HCT116 (cell line): ENCODE results near the gene GNG12. TPM values are rescaled to one million over a fixed set of nuclear protein-coding genes. Genes with fewer than 3 reads are reported as not detected.

Source experiments
- ATAC-seq: fragments of 200-7000 bp; cut with Tn5 transposase; 2 replicates; pipeline ENCODE4 v1.9.1; 2020; ENCODE audit warnings: mild to moderate bottlenecking, moderate library complexity
- BruUV-seq: library from RNA; stranded (reverse); fragments of 400-500 nt; replicated peaks from 2 replicates; lab custom pipeline; 2021; lab: Mats Ljungman, UMichigan
- CTCF ChIA-PET: fragments of 300-600 bp; sonication (Branson Sonifier 250); formaldehyde crosslinking; loops from one replicate; lab custom pipeline; 2021; ENCODE audit warnings: antibody characterized with exemption; lab: Charles Lee
- POLR2A ChIA-PET: fragments of 300-600, 350-600 bp; sonication (Branson Sonifier 250); formaldehyde crosslinking; loops from one replicate; lab custom pipeline; 2021; ENCODE audit warnings: antibody characterized with exemption; lab: Charles Lee
- RAD21 ChIA-PET, 2 experiments: fragments of 300-600 bp; sonication (Branson Sonifier 250); formaldehyde crosslinking; loops; one replicate each; lab custom pipeline; 2023; ENCODE audit warnings: low total read pairs in 2 of 2; ENCODE audit not compliant: uncharacterized antibody in 2 of 2, unreplicated experiment in 2 of 2, low non-redundant PET in 1 of 2; lab: Charles Lee
- DNase-seq: peaks from one replicate; pipeline ENCODE4 v3.0.0-alpha.2; 2010; ENCODE audit warnings: low read depth, low spot score
- H2AFZ ChIP-seq: fragments of 200-600 bp; shearing (Covaris generic), sonication (generic); 2 replicates; pipeline ENCODE4 v1.6.1; 2017; ENCODE audit warnings: low read depth, mixed run types, mixed read lengths, antibody characterized with exemption, low read length; ENCODE audit not compliant: poor library complexity, severe bottlenecking
- H3K27ac ChIP-seq: 2 replicates; pipeline ENCODE4 v1.5.1; 2012; ENCODE audit warnings: low read depth, low read length
- H3K27me3 ChIP-seq: fragments of 200-600 bp; sonication (generic); 2 replicates; pipeline ENCODE4 v1.6.1; 2016; ENCODE audit warnings: mixed run types, low read length, mixed read lengths; ENCODE audit not compliant: insufficient read depth
- H3K36me3 ChIP-seq, 2 experiments: fragments of 200-500 bp in 1 of 2; fragments of 200-600 bp in 1 of 2; sonication (Bioruptor generic) in 1 of 2; sonication (generic) in 1 of 2; 2 replicates each; pipeline versions ENCODE4 v1.5.1 to v1.6.1; 2014 to 2016; ENCODE audit warnings: low read length in 2 of 2, inconsistent platforms in 1 of 2, mixed read lengths in 1 of 2, mixed run types in 1 of 2; ENCODE audit not compliant: insufficient read depth in 2 of 2, control insufficient read depth in 1 of 2
- H3K4me1 ChIP-seq, 2 experiments: fragments of 200-600 bp in 1 of 2; sonication (generic) in 1 of 2; 2 replicates each; pipeline versions ENCODE4 v1.5.1 to v1.6.1; 2012 to 2017; ENCODE audit warnings: low read length in 2 of 2, inconsistent platforms in 1 of 2, mild to moderate bottlenecking in 1 of 2, mixed read lengths in 1 of 2, mixed run types in 1 of 2, moderate library complexity in 1 of 2; ENCODE audit not compliant: insufficient read depth in 2 of 2, control insufficient read depth in 1 of 2
- H3K4me2 ChIP-seq: fragments of 200-600 bp; sonication (generic); 2 replicates; pipeline ENCODE4 v1.6.1; 2017; ENCODE audit warnings: mixed run types, low read length, mixed read lengths
- H3K4me3 ChIP-seq, 2 experiments: fragments of 200-600 bp in 1 of 2; sonication (generic) in 1 of 2; replicated peaks in 1 of 2; 2 replicates each; pipeline ENCODE4 v1.5.1; 2011 to 2016; ENCODE audit warnings: low read length in 2 of 2, control low read depth in 1 of 2, low read depth in 1 of 2, mild to moderate bottlenecking in 1 of 2, mixed read lengths in 1 of 2, mixed run types in 1 of 2
- H3K79me2 ChIP-seq: fragments of 200-600 bp; sonication (generic); 2 replicates; pipeline ENCODE4 v1.6.1; 2017; ENCODE audit warnings: mild to moderate bottlenecking, mixed run types, low read length, moderate library complexity, mixed read lengths; ENCODE audit not compliant: insufficient read depth
- H3K9ac ChIP-seq: fragments of 200-600 bp; sonication (generic); 2 replicates; pipeline ENCODE4 v1.6.1; 2016; ENCODE audit warnings: low read length, mixed read lengths
- H3K9me2 ChIP-seq: fragments of 200-600 bp; sonication (generic), shearing (Covaris generic); 2 replicates; pipeline ENCODE4 v1.6.1; 2017; ENCODE audit warnings: mixed run types, mild to moderate bottlenecking, moderate library complexity; ENCODE audit not compliant: insufficient read depth
- H3K9me3 ChIP-seq, 2 experiments: fragments of 200-500 bp in 1 of 2; fragments of 200-600 bp in 1 of 2; sonication (Bioruptor generic) in 1 of 2; sonication (generic) in 1 of 2; 2 replicates each; pipeline ENCODE4 v1.6.1; 2014 to 2017; ENCODE audit warnings: low read length in 2 of 2, mixed read lengths in 2 of 2, inconsistent platforms in 1 of 2, low read depth in 1 of 2, mild to moderate bottlenecking in 1 of 2, mixed run types in 1 of 2, moderate library complexity in 1 of 2; ENCODE audit not compliant: control insufficient read depth in 1 of 2, insufficient read depth in 1 of 2
- H4K20me1 ChIP-seq: fragments of 200-600 bp; sonication (generic), shearing (Covaris generic); 2 replicates; pipeline ENCODE4 v1.6.1; 2017; ENCODE audit warnings: mixed run types, mild to moderate bottlenecking, moderate library complexity; ENCODE audit not compliant: insufficient read depth
- CEBPB ChIP-seq: IDR thresholded peaks from 2 replicates; pipeline ENCODE4 v1.6.1; 2012; ENCODE audit warnings: low read depth
- EGR1 ChIP-seq: IDR thresholded peaks from 2 replicates; pipeline ENCODE4 v1.6.1; 2012; ENCODE audit warnings: low read depth
- ELF1 ChIP-seq: IDR thresholded peaks from 2 replicates; pipeline ENCODE4 v1.6.1; 2012; ENCODE audit warnings: low read depth, borderline replicate concordance
- EZH2 ChIP-seq: fragments of 200-600 bp; sonication (generic); IDR thresholded peaks from 2 replicates; pipeline ENCODE4 v1.6.1; 2017; ENCODE audit warnings: antibody characterized with exemption, mixed run types
- MAX ChIP-seq: IDR thresholded peaks from 2 replicates; pipeline ENCODE4 v1.6.1; 2012
- POLR2AphosphoS5 ChIP-seq: IDR thresholded peaks from 2 replicates; pipeline ENCODE4 v1.6.1; 2011; ENCODE audit warnings: mild to moderate bottlenecking, low read depth, low read length, moderate library complexity
- REST ChIP-seq: IDR thresholded peaks from 2 replicates; pipeline ENCODE4 v1.6.1; 2012; ENCODE audit warnings: low read depth
- SP1 ChIP-seq: IDR thresholded peaks from 2 replicates; pipeline ENCODE4 v1.6.1; 2012; ENCODE audit warnings: low read depth
- SRF ChIP-seq: IDR thresholded peaks from 2 replicates; pipeline ENCODE4 v1.6.1; 2012; ENCODE audit warnings: low read depth
- YY1 ChIP-seq: IDR thresholded peaks from 2 replicates; pipeline ENCODE4 v1.6.1; 2011; ENCODE audit warnings: low read length, low read depth, moderate library complexity, mild to moderate bottlenecking; ENCODE audit not compliant: insufficient replicate concordance; ENCODE audit errors: extremely low read depth
- ZBTB33 ChIP-seq: IDR thresholded peaks from 2 replicates; pipeline ENCODE4 v1.6.1; 2011; ENCODE audit warnings: mild to moderate bottlenecking, low read length, moderate library complexity; ENCODE audit not compliant: insufficient replicate concordance; ENCODE audit errors: extremely low read depth
- ZNF274 ChIP-seq: fragments of 200-500 bp; sonication (Bioruptor generic); IDR thresholded peaks from 2 replicates; pipeline ENCODE4 v1.6.1; 2014; ENCODE audit warnings: mild to moderate bottlenecking, low read depth, low read length, inconsistent platforms
- intact Hi-C: fragments of 100-400 bp; cut with micrococcal nuclease; formaldehyde crosslinking; loops from 2 replicates; pipeline ENCODE4 v1.10.0; 2022
- total RNA-seq: library from RNA; stranded (reverse); gene quantifications from one replicate; pipeline ENCODE4 v1.2.1, GENCODE V29; 2021; ENCODE audit not compliant: unreplicated experiment
- TF ChIP-seq, protein P1 (sequence below): IDR thresholded peaks from 2 replicates; pipeline ENCODE4 v1.6.1; 2012

GNG12 gene
- total RNA-seq, 1 experiment from 2014 or later = 49.6 TPM

DNA sequence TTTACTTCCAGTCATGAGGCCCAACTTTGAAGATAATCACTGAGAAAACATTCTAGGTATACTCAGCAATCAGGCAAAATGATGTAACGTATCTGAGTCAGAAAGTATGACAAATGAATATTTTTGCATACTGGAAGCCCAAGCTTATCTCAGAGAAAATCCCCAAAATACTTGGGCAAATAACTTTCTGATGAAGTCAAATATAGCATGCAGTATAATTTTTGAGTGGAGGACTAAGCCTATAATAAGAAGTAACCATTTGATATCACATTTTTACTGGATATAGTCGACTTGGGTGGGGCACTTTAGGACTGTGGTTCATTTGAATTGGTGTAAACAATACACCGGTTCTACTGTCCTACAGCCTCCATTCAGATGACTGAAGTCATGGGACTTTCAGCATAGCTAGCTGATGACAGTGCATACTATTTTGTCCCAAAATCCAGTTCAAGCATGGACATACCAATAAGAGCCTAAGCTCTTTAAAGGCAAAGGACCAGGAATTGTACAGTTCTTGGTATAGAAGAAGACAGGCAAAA, 150.5 kb downstream of the GNG12 start (continued):
- no peak for TF ChIP-seq ZBTB33

DNA sequence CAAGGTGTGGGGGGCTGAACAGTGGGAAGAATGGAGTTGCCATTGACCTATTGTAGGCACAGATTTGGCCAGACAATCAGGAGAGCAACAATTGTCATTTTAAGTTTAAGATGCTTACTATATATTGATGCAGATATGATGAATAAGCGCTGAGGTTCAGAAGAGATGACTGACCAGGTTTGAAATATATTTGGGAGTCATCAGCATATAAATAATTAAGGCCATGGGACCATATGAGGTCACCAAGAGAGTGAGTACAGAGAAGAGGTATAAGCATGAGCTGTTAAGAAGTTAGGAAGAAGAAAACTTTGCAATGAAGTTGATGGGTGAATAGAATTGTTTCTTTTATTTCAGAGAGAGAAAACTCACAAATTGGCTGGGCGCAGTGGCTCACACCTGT, 152.8 kb downstream of the GNG12 start:
- CTCF ChIA-PET = no interaction called here
- H3K4me3 ChIP-seq = no peak overlapping the region
- no peak for TF ChIP-seq SRF
- TF ChIP-seq CEBPB = no peak
- TF ChIP-seq ELF1 = no peak
- TF ChIP-seq REST = no peak
- TF ChIP-seq SP1 = no peak
- no peak for TF ChIP-seq EZH2
- TF ChIP-seq EGR1 = no peak
- TF ChIP-seq YY1 = no peak
- TF ChIP-seq ZNF274 = no peak
- no peak for TF ChIP-seq ZBTB33
- no peak for TF ChIP-seq MAX
- TF ChIP-seq, protein P1, sequence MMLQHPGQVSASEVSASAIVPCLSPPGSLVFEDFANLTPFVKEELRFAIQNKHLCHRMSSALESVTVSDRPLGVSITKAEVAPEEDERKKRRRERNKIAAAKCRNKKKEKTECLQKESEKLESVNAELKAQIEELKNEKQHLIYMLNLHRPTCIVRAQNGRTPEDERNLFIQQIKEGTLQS = no peak
- no peak for TF ChIP-seq POLR2AphosphoS5
- TF ChIP-seq, all 23 proteins: peak for 0
- Histone ChIP-seq H3K36me3 (no peaks in the 10 kb centered on the region), H3K79me2 (peaks cover 4% of the 10 kb centered on the region), H3K4me2 (no peak overlapping the region), H2AFZ (no peak overlapping the region), H3K4me1 (peaks cover 17 to 23% of the 10 kb centered on the region in 2 experiments; a peak in 3 of 4 replicates), H3K9ac (no peak overlapping the region), H3K9me2 (no peaks in the 10 kb centered on the region), H3K27me3 (no peaks in the 10 kb centered on the region), H3K27ac (no peak overlapping the region), H3K9me3 (no peaks in the 10 kb centered on the region), H4K20me1 (no peaks in the 10 kb centered on the region)
- no peak for DNase-seq
- no peak for ATAC-seq
- POLR2A ChIA-PET = no interaction called here
- intact Hi-C loops = loop anchor here (10.0 kb wide), 3 partner anchors 116 to 704 kb away; partner anchors contain the start of gene GNG12
- BruUV-seq = no TSS peak
- RAD21 ChIA-PET = no interaction called here
